Cardiac muscle cell (in vitro differentiated cells and primary cell): ENCODE results near the gene RNF145. TPM values are rescaled to one million over a fixed set of nuclear protein-coding genes. Genes with fewer than 3 reads are reported as not detected.

Source experiments
- DNase-seq, 2 donors: peaks; one replicate each; pipeline versions ENCODE4 v3.0.0 to v3.0.0-alpha.2; 2010 to 2017; ENCODE audit warnings: low read depth in 1 of 2, low spot score in 1 of 2
- H3K27ac ChIP-seq: fragments of 200-600 bp; sonication (generic); 2 replicates; pipeline ENCODE4 v1.5.1; 2016
- H3K27me3 ChIP-seq: fragments of 200-600 bp; sonication (generic); 2 replicates; pipeline ENCODE4 v1.6.0; 2016; ENCODE audit warnings: control low read depth
- H3K36me3 ChIP-seq: fragments of 200-600 bp; sonication (generic); 2 replicates; pipeline ENCODE4 v1.5.1; 2016; ENCODE audit warnings: control low read depth
- H3K4me1 ChIP-seq: fragments of 200-600 bp; sonication (generic); 2 replicates; pipeline ENCODE4 v1.8.1; 2017; ENCODE audit warnings: low read depth, mild to moderate bottlenecking, mixed run types
- H3K4me3 ChIP-seq: fragments of 200-600 bp; sonication (generic); 2 replicates; pipeline ENCODE4 v1.5.1; 2016; ENCODE audit warnings: mild to moderate bottlenecking
- H3K9me3 ChIP-seq: fragments of 200-600 bp; sonication (generic); 2 replicates; pipeline ENCODE4 v1.5.1; 2017; ENCODE audit warnings: low read depth, mild to moderate bottlenecking, control low read depth
- polyA plus RNA-seq: library from polyadenylated mRNA; unstranded; fragments of >200 nt; fragmentation: Nextera tagmentation; extraction: Ambion mirVana; gene quantifications from 2 replicates; pipeline ENCODE4 v1.2.1, GENCODE V29; 2016
- total RNA-seq: library from RNA; depleted of rRNA; stranded (reverse); fragments of >200 nt; gene quantifications from 2 replicates; pipeline ENCODE4 v1.2.3, GENCODE V29; 2016
- TF ChIP-seq, protein P1 (sequence below): IDR thresholded peaks from 2 replicates; pipeline ENCODE4 v1.5.1; 2012; ENCODE audit warnings: low read depth, mild to moderate bottlenecking, low read length

Gene RNF145
- total and polyA plus RNA-seq, 2 experiments from 2014 or later, result 17.1 to 38.7 TPM

DNA sequence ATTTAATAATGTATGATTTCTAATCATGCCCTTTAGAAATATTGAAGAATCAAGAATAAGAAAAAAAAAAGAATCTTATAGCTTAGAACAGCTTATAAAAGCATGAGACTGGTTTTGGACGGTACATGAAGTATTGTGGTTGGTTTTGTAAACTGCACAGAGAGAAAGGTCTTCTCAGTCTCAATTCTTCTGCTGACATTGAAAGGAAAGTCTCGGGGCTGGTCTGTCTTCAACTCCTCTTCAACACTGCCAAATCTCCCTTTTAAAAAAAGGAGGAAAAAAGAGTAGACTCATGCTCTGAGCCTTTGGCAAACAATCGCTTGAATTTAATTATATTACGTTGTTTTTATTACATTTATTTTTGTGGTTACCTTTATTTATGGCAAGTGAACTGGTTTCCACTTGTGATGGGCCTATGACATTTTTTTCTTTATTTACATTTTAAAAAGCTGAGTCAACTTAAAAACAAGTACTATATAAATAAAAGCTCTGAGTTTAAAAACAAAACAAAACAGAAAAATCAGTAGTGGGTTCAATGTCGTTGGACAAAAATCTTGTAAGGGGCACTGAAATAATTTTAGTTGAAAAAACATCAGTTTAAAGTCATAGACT is 76.8 kb downstream of the RNF145 start:
- Histone ChIP-seq H3K27ac (no peak overlapping the region), H3K4me3 (no peak overlapping the region), H3K4me1 (no peaks in the 10 kb centered on the region), H3K27me3 (no peaks in the 10 kb centered on the region), H3K36me3 (no peaks in the 10 kb centered on the region), H3K9me3 (no peaks in the 10 kb centered on the region)
- TF ChIP-seq, protein P1, sequence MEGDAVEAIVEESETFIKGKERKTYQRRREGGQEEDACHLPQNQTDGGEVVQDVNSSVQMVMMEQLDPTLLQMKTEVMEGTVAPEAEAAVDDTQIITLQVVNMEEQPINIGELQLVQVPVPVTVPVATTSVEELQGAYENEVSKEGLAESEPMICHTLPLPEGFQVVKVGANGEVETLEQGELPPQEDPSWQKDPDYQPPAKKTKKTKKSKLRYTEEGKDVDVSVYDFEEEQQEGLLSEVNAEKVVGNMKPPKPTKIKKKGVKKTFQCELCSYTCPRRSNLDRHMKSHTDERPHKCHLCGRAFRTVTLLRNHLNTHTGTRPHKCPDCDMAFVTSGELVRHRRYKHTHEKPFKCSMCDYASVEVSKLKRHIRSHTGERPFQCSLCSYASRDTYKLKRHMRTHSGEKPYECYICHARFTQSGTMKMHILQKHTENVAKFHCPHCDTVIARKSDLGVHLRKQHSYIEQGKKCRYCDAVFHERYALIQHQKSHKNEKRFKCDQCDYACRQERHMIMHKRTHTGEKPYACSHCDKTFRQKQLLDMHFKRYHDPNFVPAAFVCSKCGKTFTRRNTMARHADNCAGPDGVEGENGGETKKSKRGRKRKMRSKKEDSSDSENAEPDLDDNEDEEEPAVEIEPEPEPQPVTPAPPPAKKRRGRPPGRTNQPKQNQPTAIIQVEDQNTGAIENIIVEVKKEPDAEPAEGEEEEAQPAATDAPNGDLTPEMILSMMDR, result no peak
- no peak for DNase-seq

DNA sequence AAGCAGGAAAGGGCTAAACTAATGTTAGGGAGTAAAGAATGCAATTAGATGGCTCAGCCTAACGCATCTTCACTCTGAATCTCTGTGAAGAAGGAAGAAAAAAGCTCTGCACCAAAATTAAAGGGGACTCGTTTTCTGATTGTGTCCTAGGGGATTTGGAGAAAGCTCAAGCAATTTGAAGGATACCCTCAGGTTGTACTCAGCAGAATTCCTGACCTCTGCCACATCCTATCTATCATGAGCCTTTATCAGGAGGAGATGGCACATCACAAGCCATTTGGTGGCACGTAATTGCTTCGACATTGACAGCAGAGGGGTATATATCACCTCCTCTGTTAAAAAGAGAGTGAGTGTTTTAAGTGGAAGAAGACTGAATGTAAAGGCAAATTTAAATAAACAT is 77.4 kb downstream of the RNF145 start:
- Histone ChIP-seq H3K9me3 (no peaks in the 10 kb centered on the region), H3K27ac (no peak overlapping the region), H3K27me3 (no peaks in the 10 kb centered on the region), H3K4me3 (no peak overlapping the region), H3K36me3 (no peaks in the 10 kb centered on the region), H3K4me1 (no peaks in the 10 kb centered on the region)
- TF ChIP-seq, protein P1, result no peak
- no peak for DNase-seq

DNA sequence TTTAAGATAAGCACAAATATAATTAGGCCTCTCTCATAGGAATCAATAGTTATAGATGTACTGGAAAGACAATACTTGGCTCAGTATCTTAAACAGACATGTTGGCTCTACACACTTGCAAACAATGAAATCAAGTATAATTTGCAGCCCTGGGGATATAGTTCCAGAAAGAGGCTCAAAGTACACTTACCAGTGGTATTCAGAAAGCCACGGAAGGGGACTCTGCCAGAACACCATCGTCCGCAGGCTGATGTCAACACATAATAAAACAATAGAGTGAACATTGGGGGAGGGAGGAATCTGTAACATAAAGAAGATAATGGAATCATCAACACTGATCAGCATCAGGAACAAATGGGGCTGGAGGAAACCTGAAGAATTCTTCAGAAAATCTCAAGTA is 78.5 kb downstream of the RNF145 start:
- Histone ChIP-seq H3K36me3 (no peaks in the 10 kb centered on the region), H3K4me3 (no peak overlapping the region), H3K27me3 (no peaks in the 10 kb centered on the region), H3K27ac (no peak overlapping the region), H3K9me3 (no peaks in the 10 kb centered on the region), H3K4me1 (no peaks in the 10 kb centered on the region)
- DNase-seq, result peak in 1 of 2 donors; percentile 33
- TF ChIP-seq, protein P1, result no peak

DNA sequence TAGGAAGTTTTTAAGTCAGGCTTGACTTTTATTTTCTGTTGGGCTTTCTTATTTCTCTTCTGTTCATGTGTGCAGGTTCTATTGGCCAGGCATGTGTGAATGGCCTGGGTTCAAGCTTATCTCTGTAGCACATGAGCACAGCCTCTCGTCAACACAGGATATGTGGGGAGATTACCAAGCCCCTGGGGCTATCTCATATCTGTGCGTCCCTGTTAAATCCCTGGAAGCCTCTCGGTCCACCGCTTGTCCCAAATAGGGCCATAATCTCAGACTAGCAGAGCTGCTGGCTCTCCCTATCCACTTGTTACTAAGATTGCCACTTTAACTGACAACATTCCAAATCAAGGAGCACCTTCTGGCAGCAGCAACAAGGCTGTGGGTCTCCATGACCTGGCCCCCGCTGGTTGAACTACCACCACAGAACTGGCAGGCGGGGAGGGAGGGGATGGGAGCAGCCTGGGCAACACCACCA is 81.2 kb downstream of the RNF145 start:
- DNase-seq, result peak; percentile 25 to 31
- H3K36me3 ChIP-seq, result no peaks in the 10 kb centered on the region
- no peaks in the 10 kb centered on the region for H3K9me3 ChIP-seq
- H3K4me1 ChIP-seq, result no peaks in the 10 kb centered on the region
- no peaks in the 10 kb centered on the region for H3K27me3 ChIP-seq
- no peak overlapping the region for H3K4me3 ChIP-seq
- TF ChIP-seq, protein P1, result no peak
- H3K27ac ChIP-seq, result peak overlapping the region; percentile 49

DNA sequence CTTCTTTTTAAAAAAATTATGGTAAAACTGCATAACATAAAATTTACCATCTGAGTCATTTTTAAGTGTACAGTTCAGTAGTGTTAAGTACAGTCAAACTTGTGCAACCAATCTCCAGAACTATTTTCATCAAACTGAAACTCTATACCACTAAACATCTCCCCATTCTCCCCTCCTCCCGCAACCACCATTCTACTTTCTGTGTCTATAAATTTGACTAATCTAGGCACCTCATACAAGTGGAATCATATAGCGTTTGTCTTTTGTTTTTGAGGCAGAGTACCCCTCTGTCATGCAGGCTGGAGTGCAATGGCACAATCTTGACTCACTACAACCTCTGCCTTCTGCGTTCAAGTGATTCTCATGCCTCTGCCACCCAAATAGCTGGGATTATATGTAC is 85.7 kb downstream of the RNF145 start:
- H3K4me1 ChIP-seq, result no peaks in the 10 kb centered on the region
- DNase-seq, result no peak
- H3K4me3 ChIP-seq, result no peak overlapping the region

More for the DNA sequence above, 85.7 kb downstream of the RNF145 start:
- Histone ChIP-seq H3K9me3 (no peaks in the 10 kb centered on the region), H3K27ac (no peak overlapping the region), H3K36me3 (no peaks in the 10 kb centered on the region), H3K27me3 (no peaks in the 10 kb centered on the region)
- TF ChIP-seq, protein P1, result no peak
